Stomach (tissue), 9 donors: ENCODE measurements around the gene ARL6IP4. TPM values are rescaled to one million over a fixed set of nuclear protein-coding genes. Genes with fewer than 3 reads are reported as not detected.
A peak's percentile ranks its signal among the peaks of the same experiment; 100 is the strongest.

ENCODE experiments used
- DNase-seq, 2 donors: peaks; one replicate each; pipeline versions ENCODE4 v3.0.0 to v3.0.0-alpha.2; 2013 to 2019
- H3K27ac ChIP-seq, 5 donors: fragments of 200-600 bp in 4 of 5; sonication (generic) in 4 of 5; one replicate each; pipeline ENCODE4 v1.5.1; 2013 to 2019; ENCODE audit warnings: mild to moderate bottlenecking in 1 of 5, moderate library complexity in 1 of 5
- H3K27me3 ChIP-seq, 3 donors: fragments of 200-600 bp; sonication (generic); one replicate each; pipeline ENCODE4 v1.5.1; 2017 to 2019; ENCODE audit warnings: mixed run types in 1 of 3
- H3K36me3 ChIP-seq, 4 donors: fragments of 200-600 bp; sonication (generic); 1 replicate in 3 of 4; 2 replicates in 1 of 4; pipeline ENCODE4 v1.5.1; 2016 to 2019
- H3K4me1 ChIP-seq, 4 donors: fragments of 200-600 bp; sonication (generic); one replicate each; pipeline ENCODE4 v1.5.1; 2016 to 2019
- H3K4me3 ChIP-seq, 4 donors: fragments of 200-600 bp; sonication (generic) in 3 of 4; one replicate each; pipeline ENCODE4 v1.5.1; 2016 to 2019; ENCODE audit warnings: mild to moderate bottlenecking in 1 of 4
- H3K9me3 ChIP-seq, 4 donors: fragments of 200-600 bp; sonication (generic); one replicate each; pipeline ENCODE4 v1.5.1; 2016 to 2019
- CTCF ChIP-seq, 7 experiments: fragments of 450-650 bp in 4 of 7; fragments of 200-600 bp in 3 of 7; sonication (generic) in 3 of 7; IDR thresholded peaks; one replicate each; pipeline ENCODE4 v1.5.1; 2016 to 2019; ENCODE audit warnings: antibody characterized with exemption in 7 of 7, control low read depth in 2 of 7, mild to moderate bottlenecking in 1 of 7
- EP300 ChIP-seq: sonication (generic); formaldehyde crosslinking; IDR thresholded peaks from one replicate; pipeline ENCODE4 v1.6.1; 2017; ENCODE audit warnings: antibody characterized with exemption
- POLR2A ChIP-seq, 4 donors: fragments of 450-650 bp; IDR thresholded peaks; one replicate each; pipeline ENCODE4 v1.6.1; 2016; ENCODE audit warnings: antibody characterized with exemption in 4 of 4, control low read depth in 2 of 4, mild to moderate bottlenecking in 1 of 4, moderate library complexity in 1 of 4
- POLR2AphosphoS5 ChIP-seq, 3 donors: sonication (generic); formaldehyde crosslinking; IDR thresholded peaks; one replicate each; pipeline ENCODE4 v1.6.1; 2016; ENCODE audit warnings: antibody characterized with exemption in 3 of 3
- WGBS, 5 donors: extraction: QIAGEN DNeasy Blood & Tissue Kit in 3 of 5; methylation state at CpG; one replicate each; pipeline versions ENCODE4 v1.1.5 to v1.1.7; 2013 to 2018; 5-methylcytosine and 5-hydroxymethylcytosine counted together
- intact Hi-C: fragments of 100-400 bp; cut with DNase I; formaldehyde crosslinking; loops from one replicate; pipeline ENCODE4 v1.15.1; 2023; ENCODE audit warnings: low total_unique reads
- polyA plus RNA-seq, 3 donors: library from polyadenylated mRNA; stranded (reverse); fragments of 200-250 nt; gene quantifications; one replicate each; pipeline ENCODE4 v1.2.3, GENCODE V29; 2013
- total RNA-seq, 5 donors: library from RNA; depleted of rRNA; stranded (reverse); fragments of >200 nt; gene quantifications; one replicate each; pipeline versions ENCODE4 v1.1.0 to v1.2.3, GENCODE V29; 2014 to 2016
- donor health status: healthy with polysubstance abuse.
- donor health status: Bipolar disorder and iron deficiency.
- donor health status: healthy.

The ARL6IP4 gene
- total and polyA plus RNA-seq, 8 donors = 104 to 432 (median 284) TPM

GRCh38 chr12:122977153-122977552 is 3.3 kb upstream of the ARL6IP4 start:
- H3K9me3 ChIP-seq = no peaks in the 10 kb centered on the region
- H3K27ac ChIP-seq = no peak overlapping the region
- peaks cover 0 to 30% (median 21%) of the 10 kb centered on the region in 4 donors for H3K36me3 ChIP-seq
- H3K4me1 ChIP-seq = peaks cover 46 to 71% (median 67%) of the 10 kb centered on the region in 4 donors
- no peak for DNase-seq
- WGBS, 5 donors = 76 to 87% (median 84%) methylated on average over 6 of the region's 6 CpGs
- intact Hi-C loops = loop anchor here (10.0 kb wide), 1 partner anchor 178 kb away; the partner anchor contains the start of gene PITPNM2
- H3K27me3 ChIP-seq = no peaks in the 10 kb centered on the region
- TF ChIP-seq CTCF (IDR thresholded peaks at IDR 0.05) (no peak), EP300 (no peak), POLR2A (IDR thresholded peaks at IDR 0.05) (no peak), POLR2AphosphoS5 (IDR thresholded peaks at IDR 0.05) (no peak)
- no peak overlapping the region for H3K4me3 ChIP-seq

- no peaks in the 10 kb centered on the region for H3K27me3 ChIP-seq
- no peak for TF ChIP-seq POLR2A (IDR thresholded peaks at IDR 0.05)
- no peak for TF ChIP-seq POLR2AphosphoS5 (IDR thresholded peaks at IDR 0.05)
- no peak for TF ChIP-seq EP300
- TF ChIP-seq CTCF (IDR thresholded peaks at IDR 0.05) = no peak
- intact Hi-C loops = loop anchor here (10.0 kb wide), 1 partner anchor 177 kb away; the partner anchor contains the start of gene PITPNM2
- H3K9me3 ChIP-seq = no peaks in the 10 kb centered on the region
- no peak overlapping the region for H3K27ac ChIP-seq
- no peak overlapping the region for H3K4me3 ChIP-seq
- H3K36me3 ChIP-seq = peaks cover 5 to 36% (median 27%) of the 10 kb centered on the region in 4 donors
- 77 to 87% (median 83%) methylated on average over 9 of the region's 9 CpGs for WGBS, 5 donors
- no peak for DNase-seq
- H3K4me1 ChIP-seq = peaks cover 52 to 78% (median 74%) of the 10 kb centered on the region in 4 donors
These were observed 2.7 kb upstream of the ARL6IP4 start for GRCh38 chr12:122977655-122978392.

- Histone ChIP-seq H3K27me3 (no peaks in the 10 kb centered on the region), H3K9me3 (no peaks in the 10 kb centered on the region), H3K4me1 (peaks cover 59 to 84% (median 80%) of the 10 kb centered on the region in 4 donors), H3K4me3 (peak overlapping the region in 1 of 4 donors; percentile 100), H3K27ac (no peak overlapping the region), H3K36me3 (peaks cover 5 to 43% (median 32%) of the 10 kb centered on the region in 4 donors)
- no peak for DNase-seq
- intact Hi-C loops = loop anchor here (10.0 kb wide), 1 partner anchor 176 kb away; the partner anchor contains the start of gene PITPNM2
- no peak for TF ChIP-seq POLR2AphosphoS5 (IDR thresholded peaks at IDR 0.05)
- TF ChIP-seq POLR2A (IDR thresholded peaks at IDR 0.05) = no peak
- TF ChIP-seq CTCF (IDR thresholded peaks at IDR 0.05) = no peak
- TF ChIP-seq EP300 = no peak
- WGBS, 5 donors = 60 to 90% (median 84%) methylated on average over 4 to 21 of the region's 21 CpGs
These were observed 1.9 kb upstream of the ARL6IP4 start for GRCh38 chr12:122978507-122978955.

GRCh38 chr12:122979001-122979907 is 1.2 kb upstream of the ARL6IP4 start:
- H3K4me3 ChIP-seq = peak overlapping the region; percentile 94 to 100 (median 98)
- DNase-seq = no peak
- intact Hi-C loops = loop anchor here (10.0 kb wide), 1 partner anchor 176 kb away; the partner anchor contains the start of gene PITPNM2
- peaks cover 5 to 44% (median 32%) of the 10 kb centered on the region in 4 donors for H3K36me3 ChIP-seq
- peak overlapping the region in 4 of 5 donors; percentile 90 to 93 (median 92) for H3K27ac ChIP-seq
- WGBS, 5 donors = 65 to 79% (median 70%) methylated on average over 20 to 28 of the region's 28 CpGs
- H3K4me1 ChIP-seq = peaks cover 62 to 84% (median 80%) of the 10 kb centered on the region in 4 donors
- no peaks in the 10 kb centered on the region for H3K9me3 ChIP-seq
- TF ChIP-seq CTCF (IDR thresholded peaks at IDR 0.05) (no peak), POLR2A (IDR thresholded peaks at IDR 0.05) (no peak), EP300 (no peak), POLR2AphosphoS5 (IDR thresholded peaks at IDR 0.05) (no peak)
- H3K27me3 ChIP-seq = no peaks in the 10 kb centered on the region
